ENCODE data around the gene POC1B.

POC1B gene

DNA sequence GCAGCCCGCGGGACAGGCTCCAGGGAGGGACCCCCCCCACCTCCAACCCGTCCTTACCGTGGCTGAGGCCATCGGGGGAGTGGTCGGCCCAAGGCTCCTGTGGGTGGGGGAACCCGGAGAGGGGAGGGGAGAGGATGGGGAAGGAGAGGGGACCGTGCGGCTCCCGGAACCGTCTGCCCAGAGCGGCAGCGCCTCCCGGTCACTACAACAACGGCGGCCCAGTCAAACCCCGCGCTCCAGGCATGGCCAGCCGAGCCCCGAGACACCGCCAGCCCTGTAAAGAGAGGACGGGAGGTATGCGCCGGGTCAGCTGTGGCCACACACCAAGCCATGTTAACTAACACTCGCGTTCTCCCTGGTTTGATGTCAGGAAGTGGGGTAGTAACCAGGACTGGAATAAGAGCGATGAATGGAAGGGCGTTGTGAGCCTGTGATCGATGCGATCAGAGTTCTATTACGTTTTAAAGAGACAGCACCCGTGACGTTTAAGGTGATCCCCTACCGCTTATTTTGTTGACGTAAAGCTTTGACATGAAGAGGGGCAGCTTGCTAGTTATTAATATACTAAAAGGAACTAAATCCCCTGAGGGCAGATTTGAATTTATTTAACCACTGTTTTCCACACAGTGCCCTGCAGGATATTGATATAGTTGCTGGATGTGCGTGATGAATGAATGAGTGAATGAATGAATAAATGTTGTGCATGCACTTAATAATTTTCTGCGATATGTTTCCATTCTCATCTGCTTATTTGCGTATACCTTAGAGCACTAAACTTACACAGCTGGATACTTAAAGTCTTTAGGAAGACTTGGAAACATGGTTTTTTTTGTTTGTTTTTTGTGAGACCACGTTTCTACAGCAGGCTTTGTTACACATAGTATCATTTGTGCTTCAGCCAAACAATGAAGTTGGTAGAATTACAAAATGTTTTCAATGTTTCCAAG is at the start of gene POC1B:
POC1B (minus strand) TSS at position 224 of the 947 bp plus-strand sequence; CDS start at position 72, 152 bp downstream.
- peak; percentile 53 to 71 (median 70) for DNase-seq (ENCODE audit: low read depth in 2 of 3, low spot score in 1 of 3)

DNA sequence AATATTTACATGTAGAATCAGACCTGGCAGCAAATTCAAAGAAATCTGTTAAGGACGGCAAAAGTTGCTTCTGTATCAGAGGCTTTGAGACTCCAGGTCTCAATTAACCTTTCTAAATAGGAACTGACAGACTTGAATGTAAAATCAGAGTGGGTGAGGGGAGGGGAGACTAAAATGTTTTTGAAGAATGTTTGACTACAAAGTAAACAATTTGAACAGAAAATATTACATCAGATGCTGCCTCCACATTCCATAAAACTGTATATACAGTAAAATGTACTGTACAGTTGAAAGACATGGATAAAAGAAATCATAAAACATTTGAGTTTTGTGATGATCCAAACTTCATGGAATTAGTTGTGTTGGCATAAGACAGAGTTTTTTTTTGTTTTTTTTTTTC is 49.5 kb upstream of the POC1B start:
- DNase-seq (ENCODE audit: low read depth in 2 of 3, low spot score in 1 of 3): no peak

DNA sequence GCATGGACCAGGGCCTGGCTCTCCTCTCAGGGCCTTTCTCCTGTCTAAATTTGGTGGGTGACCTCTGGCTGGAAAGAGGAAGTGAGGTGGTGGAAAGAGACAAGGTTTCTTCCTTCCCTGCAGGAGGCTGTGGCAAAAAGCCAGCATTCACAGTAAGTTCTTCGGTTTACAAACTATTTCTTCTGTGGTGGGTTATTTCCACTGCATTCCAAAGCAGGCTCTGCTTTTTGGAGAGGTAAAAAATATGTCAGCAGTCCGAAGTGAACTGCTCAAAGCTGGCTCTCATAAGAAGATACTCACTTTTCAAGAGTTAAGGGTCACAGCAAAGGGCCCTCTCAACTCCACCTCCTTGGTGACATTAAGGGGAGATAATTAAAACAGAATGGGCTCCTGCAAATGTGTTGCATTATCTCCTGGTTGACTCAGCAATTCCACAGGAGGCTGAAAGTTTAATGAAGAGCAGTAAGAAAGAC is 48.9 kb upstream of the POC1B start:
- DNase-seq (ENCODE audit: low read depth in 2 of 3, low spot score in 1 of 3): no peak

DNA sequence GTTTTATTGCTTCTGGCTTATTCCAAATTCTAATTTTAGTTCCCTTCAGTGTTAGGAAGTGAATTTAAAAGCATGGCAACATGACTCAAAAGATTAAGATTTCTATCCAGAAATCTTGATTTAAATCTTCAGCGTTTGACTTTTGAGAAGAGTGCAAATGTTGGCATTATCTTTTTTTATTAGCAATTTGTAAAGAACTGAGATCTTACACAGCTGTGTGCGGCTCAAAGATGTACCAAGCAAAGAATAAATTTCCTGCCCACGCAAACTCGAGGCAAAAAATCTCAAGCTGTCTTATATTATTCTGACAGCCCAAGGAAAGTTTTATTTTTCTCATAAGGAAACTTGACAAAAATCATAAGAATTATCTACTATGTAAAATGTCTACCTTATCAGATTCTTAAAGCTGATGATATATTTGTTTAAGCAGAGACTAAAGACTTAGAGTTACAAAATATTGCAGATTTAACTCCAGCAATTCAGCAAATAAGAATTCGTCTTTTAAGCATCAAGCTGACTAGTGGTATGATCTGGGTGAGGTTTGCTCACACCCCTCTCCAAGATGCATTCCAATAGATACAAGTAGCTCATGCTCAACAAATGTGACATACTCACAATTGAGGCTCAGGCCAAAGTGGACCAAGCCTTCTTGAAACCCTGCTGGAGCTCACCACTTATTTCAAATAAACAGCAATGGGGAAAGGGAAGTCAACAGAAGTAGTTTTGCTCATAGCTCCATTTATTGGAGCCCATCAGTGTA is 47.4 kb upstream of the POC1B start:
- no peak for DNase-seq (ENCODE audit: low read depth in 2 of 3, low spot score in 1 of 3)

DNA sequence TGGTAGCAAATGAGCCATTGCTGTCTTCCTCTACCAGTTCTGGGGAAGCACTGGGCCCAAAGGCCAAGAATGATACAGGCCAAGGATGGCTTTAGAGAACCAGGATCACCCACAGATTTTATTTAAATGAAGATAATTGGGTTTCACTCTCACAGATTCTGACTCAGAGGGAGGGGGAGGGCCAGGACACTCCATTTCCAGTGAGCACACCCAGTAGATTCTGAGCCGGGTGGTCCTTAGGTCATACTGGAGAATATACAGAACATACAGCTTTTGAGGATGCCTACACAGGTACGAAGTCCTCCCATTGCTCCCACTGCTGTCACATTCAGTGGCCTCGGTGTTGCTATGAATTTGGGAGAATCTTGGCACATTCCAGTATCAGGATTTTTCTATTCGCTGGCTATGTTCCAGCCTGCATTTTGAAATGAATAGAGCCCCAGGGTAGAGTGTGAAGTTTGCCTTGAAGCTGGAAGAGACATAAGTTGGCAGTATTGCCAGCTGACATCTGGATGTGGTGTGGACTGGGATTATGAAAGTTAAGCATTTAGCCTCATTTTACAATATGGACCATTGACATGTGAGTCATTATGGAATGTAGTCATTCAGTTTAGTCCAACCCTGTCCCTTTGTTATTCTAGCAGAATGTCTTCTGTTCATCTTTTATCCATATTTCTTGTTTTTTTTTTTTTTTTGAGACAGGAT is 45.8 kb upstream of the POC1B start:
- no peak for DNase-seq (ENCODE audit: low read depth in 2 of 3, low spot score in 1 of 3)

DNA sequence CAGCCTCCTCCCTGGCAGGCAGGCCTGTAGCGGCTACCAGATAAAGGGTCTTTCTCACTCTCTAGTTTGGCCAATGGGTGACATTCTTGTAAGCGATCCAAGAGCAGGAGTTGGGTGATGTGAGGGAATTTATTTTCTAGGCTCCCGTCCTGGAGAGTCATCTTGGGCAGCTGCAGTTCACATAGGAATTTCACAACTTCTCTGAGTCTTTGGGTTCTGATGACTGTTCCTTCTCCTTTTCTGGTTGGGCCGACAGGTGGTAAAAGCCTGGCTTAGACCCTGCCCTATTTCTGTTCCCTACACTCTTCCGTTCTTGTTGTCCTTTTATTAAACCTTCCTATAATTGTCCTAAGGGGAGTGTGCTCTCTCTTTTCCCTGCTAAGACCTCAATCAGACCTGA is 42.6 kb upstream of the POC1B start:
- no peak for DNase-seq (ENCODE audit: low read depth in 2 of 3, low spot score in 1 of 3)

DNA sequence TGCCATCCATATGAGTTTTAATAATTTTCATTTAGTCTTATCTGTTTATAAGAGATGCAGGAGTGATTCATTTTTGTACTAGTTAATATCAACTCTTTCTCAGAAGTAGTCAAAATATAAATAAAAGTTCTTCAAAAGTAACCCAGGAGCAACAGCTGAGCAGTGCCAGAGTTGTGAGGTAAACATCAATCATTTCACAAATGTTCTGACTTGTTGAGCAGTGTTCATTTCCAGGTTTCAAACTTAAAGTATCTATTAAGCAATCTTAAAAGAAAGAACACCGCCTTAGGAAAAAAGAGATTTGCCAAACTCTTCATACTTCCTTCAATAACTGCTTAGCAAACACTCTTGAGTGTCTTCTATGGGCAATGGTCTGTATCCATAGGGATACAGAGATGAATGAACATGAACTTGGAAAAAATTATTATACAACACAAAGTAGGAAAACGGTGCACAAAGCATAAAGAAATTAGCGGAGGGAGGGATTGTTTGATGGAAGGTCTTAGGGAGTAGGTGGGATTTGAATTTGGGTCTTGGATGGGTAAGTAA is 41.9 kb upstream of the POC1B start:
- DNase-seq (ENCODE audit: low read depth in 2 of 3, low spot score in 1 of 3): no peak

DNA sequence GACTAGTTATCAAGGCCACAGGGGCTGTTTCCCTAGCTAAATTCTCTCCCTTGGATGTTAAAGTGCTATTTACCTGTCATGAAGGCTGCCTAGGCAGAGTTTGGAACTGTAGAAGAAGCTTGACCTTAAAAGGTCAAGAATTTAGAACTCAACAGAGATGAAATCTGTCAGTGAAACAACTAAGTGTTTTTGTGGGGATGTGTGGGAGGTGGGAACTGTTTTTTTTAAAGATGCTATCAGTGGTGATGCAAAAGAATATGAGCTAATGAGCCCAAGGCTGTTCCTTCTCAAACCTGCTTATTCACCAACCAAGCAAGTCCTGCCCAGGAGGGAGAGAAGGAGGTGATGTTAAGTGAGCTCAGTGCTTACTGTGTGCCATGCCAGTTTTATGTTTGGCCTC is 40.8 kb upstream of the POC1B start:
- DNase-seq (ENCODE audit: low read depth in 2 of 3, low spot score in 1 of 3): no peak

DNA sequence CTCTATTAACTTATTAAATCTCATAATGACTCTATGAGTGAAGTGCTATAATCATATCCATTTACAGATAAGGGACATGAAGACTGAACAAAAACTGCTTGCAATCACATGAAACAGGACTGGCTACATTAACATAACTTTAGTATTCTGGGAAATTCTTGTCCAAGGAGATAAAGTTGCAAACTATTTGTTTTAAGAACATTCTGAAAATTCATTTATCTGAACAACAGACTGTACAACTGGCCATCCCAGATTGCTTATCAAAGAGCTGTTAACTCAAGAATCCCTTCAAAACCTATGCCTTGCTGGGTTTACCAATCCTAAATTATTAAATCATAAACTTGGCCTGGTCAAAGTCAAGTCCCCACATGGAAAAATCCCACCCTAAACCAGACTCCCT is 39.2 kb upstream of the POC1B start:
- DNase-seq (ENCODE audit: low read depth in 2 of 3, low spot score in 1 of 3): no peak

DNA sequence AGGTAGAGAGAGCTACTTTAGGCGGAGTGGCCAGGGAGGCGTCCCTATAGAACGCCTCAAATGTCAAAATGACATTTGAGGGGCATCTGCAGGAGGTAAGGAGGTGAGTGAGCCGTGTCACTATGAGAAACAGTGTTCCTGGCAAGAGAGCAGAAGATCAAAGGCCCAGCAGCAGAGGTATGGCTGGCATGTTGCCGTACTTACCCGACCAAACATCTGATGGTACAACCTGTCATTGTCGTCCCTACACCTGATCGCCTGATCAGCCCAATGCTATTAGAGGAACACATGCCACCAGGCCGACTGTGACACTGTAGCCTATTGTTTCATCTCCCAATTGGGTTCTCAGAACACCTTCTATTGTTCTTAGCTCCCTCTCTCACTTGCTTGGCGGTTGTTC is 33.9 kb upstream of the POC1B start:
- no peak for DNase-seq (ENCODE audit: low read depth in 2 of 3, low spot score in 1 of 3)

DNA sequence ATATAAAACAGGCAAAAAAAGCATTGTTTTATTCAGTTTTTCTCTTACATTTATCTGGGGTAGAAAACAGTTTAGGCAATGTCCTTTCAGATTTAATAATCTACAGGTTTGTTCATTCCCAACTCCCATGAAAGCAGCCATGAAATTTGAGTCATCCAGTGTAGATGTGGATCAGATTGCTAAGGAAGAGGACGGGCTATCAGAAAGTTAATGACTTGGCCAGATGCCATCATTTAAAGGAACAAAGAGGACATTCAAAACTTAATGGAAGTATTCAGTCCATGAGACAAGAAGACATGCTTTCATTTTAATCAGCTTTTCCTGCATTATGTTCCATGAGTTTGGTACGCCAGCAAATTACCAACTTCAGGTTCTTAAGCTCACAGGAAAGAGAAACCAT is 31.1 kb upstream of the POC1B start:
- DNase-seq (ENCODE audit: low read depth in 2 of 3, low spot score in 1 of 3): no peak

DNA sequence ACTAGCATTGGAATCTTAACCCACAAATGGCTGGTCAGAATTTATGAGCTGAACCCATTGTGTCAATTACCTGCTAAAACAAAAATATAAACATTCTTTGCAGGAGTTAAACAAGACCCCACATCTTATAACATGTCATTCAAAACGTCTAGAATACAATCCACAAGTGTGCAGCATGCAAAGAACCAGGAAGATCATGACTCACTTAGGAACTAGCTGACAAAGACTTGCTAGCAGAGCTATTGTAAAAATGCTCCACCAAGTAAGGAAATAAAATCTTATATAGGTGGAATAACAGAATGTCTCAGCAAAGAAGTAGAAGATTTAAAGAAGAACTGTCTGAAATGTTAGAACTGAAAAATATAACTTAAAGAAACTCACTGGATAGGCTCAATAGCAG is 26.5 kb upstream of the POC1B start:
- no peak for DNase-seq (ENCODE audit: low read depth in 2 of 3, low spot score in 1 of 3)

DNA sequence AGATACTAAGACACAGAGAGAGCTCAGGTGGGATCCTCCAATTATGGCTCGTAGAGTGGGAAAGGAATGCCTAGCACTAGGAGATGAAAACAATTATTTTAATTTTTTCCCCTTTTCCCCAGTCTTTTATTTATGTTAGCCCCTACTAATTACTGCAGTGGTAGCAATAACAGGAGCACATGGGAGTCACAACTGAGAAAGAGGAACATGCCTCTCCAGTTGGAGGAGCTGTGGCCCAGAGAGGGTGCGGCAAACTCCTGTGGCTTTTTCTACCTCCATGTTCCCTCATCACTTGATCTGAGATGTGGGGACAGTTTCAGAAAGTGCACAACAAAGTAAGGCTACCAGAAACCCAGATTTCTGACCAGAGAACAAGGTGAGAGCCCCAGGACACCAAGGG is 25.9 kb upstream of the POC1B start:
- DNase-seq (ENCODE audit: low read depth in 2 of 3, low spot score in 1 of 3): no peak

DNA sequence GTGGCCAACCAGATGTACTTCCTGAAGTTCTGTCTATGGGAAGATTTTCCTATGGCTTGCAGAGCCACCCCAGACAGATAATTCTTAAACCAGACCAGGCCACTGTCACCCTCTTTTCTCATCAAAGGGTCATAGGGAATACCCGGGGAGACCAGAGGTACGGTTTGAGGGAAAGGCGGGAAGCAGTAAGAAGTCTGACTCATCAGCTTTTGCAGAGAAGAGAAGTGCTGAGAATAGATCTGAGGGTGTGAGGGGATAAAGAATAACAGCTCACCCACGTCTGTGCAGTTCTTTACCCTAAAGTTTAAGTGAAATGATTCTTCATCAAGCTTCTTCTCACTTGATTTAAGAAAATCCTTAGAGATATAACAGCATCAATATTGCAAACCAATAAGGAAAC is 21.3 kb upstream of the POC1B start:
- DNase-seq (ENCODE audit: low read depth in 2 of 3, low spot score in 1 of 3): no peak

DNA sequence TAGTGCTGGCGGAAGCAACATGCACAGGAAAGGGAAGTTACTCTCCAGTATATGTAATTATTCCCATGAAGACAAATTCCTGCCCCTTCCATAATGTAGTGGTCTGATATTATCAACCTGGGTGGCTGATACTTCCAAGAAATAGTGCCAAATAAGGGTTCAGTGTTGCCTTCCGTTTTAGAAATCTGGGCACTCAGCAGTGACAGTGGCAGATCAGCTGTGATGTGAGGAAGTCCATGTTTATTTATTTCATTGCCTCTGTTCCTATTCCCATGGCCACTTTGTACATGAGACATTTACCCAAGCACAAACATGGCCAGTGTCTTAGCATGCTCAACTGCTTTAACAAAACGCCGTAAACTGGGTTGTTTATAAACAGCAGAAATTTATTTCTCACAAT is 20.3 kb upstream of the POC1B start:
- DNase-seq (ENCODE audit: low read depth in 2 of 3, low spot score in 1 of 3): no peak

DNA sequence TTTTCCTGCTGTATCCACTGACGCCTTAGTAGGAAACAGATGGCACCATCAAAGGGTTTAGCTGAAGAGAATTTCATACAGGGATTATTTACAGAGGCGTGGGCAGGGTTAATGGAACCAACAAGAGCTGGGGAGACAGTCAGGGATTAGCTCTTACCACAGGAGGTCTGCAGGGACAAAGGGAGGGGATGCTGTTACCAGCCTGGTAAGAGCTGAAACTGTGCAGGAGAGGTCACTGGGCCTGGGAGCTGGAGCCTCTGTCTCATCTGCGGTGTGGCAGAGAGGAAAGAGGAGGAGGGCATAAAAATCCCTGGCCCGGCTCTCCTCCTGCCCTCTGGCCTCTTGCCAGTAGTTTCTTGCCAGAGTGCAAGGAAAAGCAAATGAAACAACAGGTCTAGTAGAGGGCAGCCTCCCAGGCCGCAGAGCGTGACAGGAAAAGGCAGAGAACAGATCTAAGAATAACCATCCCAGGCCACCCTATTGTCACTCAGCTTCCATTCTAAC is 18.9 kb upstream of the POC1B start:
- no peak for DNase-seq (ENCODE audit: low read depth in 2 of 3, low spot score in 1 of 3)

DNA sequence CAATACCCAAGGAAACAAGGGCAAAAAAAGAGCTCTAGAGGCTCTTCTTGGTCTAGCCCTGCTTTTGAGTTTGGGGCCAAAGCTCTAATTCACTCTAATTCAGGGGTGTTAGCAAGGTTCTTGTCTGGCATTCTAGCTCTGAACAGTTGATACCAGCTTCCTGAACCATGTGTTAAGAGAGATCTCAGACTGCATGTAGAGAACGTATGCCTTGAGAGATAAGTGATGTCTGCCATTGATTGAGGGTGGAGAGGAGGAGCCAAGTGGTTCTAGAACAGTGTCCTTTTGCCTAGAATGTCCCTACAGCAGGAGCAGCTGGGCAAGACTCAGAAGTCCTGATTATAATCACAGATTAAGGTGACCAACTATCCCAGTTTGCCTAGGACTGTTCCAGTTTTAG is 18.2 kb upstream of the POC1B start:
- no peak for DNase-seq (ENCODE audit: low read depth in 2 of 3, low spot score in 1 of 3)

DNA sequence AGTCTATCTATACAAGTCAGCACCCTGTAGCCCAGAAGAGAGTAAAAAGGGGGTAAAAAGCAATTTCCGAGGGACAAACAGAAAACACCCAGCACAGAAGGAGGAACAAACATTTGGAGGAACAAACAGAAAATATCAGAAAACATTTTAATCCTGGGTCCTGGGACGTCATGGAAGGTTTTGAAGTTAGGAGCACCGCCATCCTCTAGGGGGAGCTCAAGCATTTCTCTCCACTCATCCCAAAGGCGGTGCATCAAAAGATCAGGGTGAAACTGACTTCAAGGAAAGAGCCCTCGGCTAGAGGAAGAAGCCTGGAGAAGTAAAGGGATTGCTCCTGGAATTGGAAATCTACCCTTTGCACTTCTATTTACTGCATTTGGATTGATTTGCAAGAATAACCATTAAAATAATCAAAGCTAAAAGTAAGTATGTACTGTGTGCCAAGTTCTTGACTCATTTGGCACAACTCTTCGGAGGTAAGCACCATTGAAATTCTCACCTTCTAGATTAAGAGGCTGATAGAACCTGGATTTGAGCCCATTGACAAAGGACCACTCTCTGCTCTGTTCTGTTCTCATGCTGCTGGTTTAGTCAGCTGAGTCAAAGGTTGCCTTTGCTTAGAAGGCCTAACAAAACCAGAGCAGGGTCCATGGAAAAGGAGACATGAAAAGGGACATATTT is 17.2 kb upstream of the POC1B start:
- peak; percentile 34 to 71 (median 40) for DNase-seq (ENCODE audit: low read depth in 2 of 3, low spot score in 1 of 3)

DNA sequence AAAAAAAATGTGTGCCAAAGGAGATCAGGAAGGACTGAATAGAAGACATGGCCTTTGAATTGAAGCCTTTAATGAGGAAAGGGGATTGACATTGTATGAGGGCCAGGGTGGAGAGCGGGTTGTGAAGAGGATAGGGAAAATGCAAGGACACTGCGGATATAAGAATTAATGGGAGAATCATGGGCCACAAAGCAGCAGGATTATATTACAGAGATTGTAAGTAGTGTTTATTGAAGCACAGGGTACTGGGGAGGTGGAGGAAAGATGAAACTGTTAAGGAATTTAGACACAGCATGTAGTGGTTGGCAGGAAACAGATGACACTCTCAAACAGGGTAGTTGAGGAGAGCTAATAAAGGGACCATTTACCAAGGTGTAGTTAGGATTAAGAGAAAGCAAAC is 16.4 kb upstream of the POC1B start:
- no peak for DNase-seq (ENCODE audit: low read depth in 2 of 3, low spot score in 1 of 3)

DNA sequence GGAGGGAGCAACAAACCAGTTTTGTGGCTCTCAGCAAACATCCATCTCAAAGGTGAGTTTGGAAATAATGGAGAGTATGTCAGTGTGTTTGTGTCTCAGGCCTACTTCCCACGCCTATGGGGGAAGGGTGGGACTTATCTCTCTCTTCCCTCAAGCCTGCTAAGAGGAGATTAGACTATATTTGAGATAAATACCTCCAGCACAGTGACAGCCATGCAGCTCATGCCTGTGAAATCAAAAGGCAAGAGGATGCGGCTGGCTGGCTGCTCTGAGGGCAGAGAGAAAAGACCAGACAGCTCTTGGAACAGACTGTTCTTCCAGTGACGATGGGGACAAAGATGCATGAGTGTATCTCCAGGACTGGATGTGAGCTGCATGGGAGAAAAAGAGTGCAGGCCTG is 14.7 kb upstream of the POC1B start:
- no peak for DNase-seq (ENCODE audit: low read depth in 2 of 3, low spot score in 1 of 3)
